H9 (cell line): Measurements from ENCODE around the gene PRSS2. TPM values are rescaled to one million over a fixed set of nuclear protein-coding genes. Genes with fewer than 3 reads are reported as not detected.

Experiments used
- DNase-seq: peaks from one replicate; pipeline ENCODE4 v3.0.0-alpha.2; 2017
- H2AFZ ChIP-seq: one replicate; pipeline ENCODE4 v1.6.1; 2013; ENCODE audit warnings: mild to moderate bottlenecking, low read length, control low read depth, moderate library complexity
- H2AK5ac ChIP-seq: 2 replicates; pipeline ENCODE4 v1.6.1; 2013; ENCODE audit warnings: low read length, control low read depth, mixed read lengths; ENCODE audit not compliant: insufficient read length
- H2BK120ac ChIP-seq: one replicate; pipeline ENCODE4 v1.6.1; 2013; ENCODE audit warnings: low read depth, mild to moderate bottlenecking, low read length, control low read depth, inconsistent platforms; ENCODE audit not compliant: poor library complexity, severe bottlenecking
- H2BK12ac ChIP-seq: 2 replicates; pipeline ENCODE4 v1.6.1; 2013; ENCODE audit warnings: low read length, control low read depth, mixed read lengths, low read depth; ENCODE audit not compliant: insufficient read length
- H2BK15ac ChIP-seq: 2 replicates; pipeline ENCODE4 v1.6.1; 2013; ENCODE audit warnings: low read depth, low read length, control low read depth
- H2BK20ac ChIP-seq: one replicate; pipeline ENCODE4 v1.6.1; 2013; ENCODE audit warnings: low read depth, mild to moderate bottlenecking, low read length, control low read depth, inconsistent platforms; ENCODE audit not compliant: poor library complexity, severe bottlenecking
- H2BK5ac ChIP-seq: 2 replicates; pipeline ENCODE4 v1.6.1; 2013; ENCODE audit warnings: low read length, control low read depth, mixed read lengths; ENCODE audit not compliant: insufficient read length
- H3K14ac ChIP-seq: 2 replicates; pipeline ENCODE4 v1.6.1; 2013; ENCODE audit warnings: low read length, control low read depth; ENCODE audit not compliant: insufficient read depth
- H3K18ac ChIP-seq: 2 replicates; pipeline ENCODE4 v1.6.1; 2013; ENCODE audit warnings: low read depth, mild to moderate bottlenecking, mixed read lengths, low read length, control low read depth; ENCODE audit not compliant: insufficient read length
- H3K23ac ChIP-seq: 2 replicates; pipeline ENCODE4 v1.6.1; 2013; ENCODE audit warnings: low read length, control low read depth, mixed read lengths, low read depth; ENCODE audit not compliant: insufficient read length
- H3K23me2 ChIP-seq: 2 replicates; pipeline ENCODE4 v1.6.1; 2013; ENCODE audit warnings: low read depth, mild to moderate bottlenecking, mixed read lengths, low read length, control low read depth; ENCODE audit not compliant: insufficient read length, poor library complexity, severe bottlenecking
- H3K27ac ChIP-seq: 2 replicates; pipeline ENCODE4 v1.5.1; 2013; ENCODE audit warnings: low read length, control low read depth, mixed read lengths, low read depth; ENCODE audit not compliant: insufficient read length
- H3K27me3 ChIP-seq: 2 replicates; pipeline ENCODE4 v1.6.1; 2013; ENCODE audit warnings: low read length, control low read depth, inconsistent platforms; ENCODE audit not compliant: insufficient read depth
- H3K4ac ChIP-seq: 2 replicates; pipeline ENCODE4 v1.6.1; 2013; ENCODE audit warnings: low read depth, mild to moderate bottlenecking, control low read depth, inconsistent platforms, low read length, moderate library complexity
- H3K4me1 ChIP-seq: 2 replicates; pipeline ENCODE4 v1.6.1; 2013; ENCODE audit warnings: low read length, control low read depth, inconsistent platforms; ENCODE audit not compliant: insufficient read depth
- H3K4me2 ChIP-seq: 2 replicates; pipeline ENCODE4 v1.6.1; 2013; ENCODE audit warnings: low read length, control low read depth, mixed read lengths; ENCODE audit not compliant: insufficient read length, insufficient read depth
- H3K56ac ChIP-seq: 2 replicates; pipeline ENCODE4 v1.6.1; 2013; ENCODE audit warnings: low read depth, mild to moderate bottlenecking, mixed read lengths, low read length, control low read depth; ENCODE audit not compliant: insufficient read length
- H3K79me1 ChIP-seq: 2 replicates; pipeline ENCODE4 v1.6.1; 2013; ENCODE audit warnings: low read depth, mild to moderate bottlenecking, moderate library complexity, low read length, control low read depth, inconsistent platforms; ENCODE audit not compliant: insufficient read depth, poor library complexity, severe bottlenecking
- H3K79me2 ChIP-seq: 2 replicates; pipeline ENCODE4 v1.6.1; 2013; ENCODE audit warnings: low read length, control low read depth, inconsistent platforms; ENCODE audit not compliant: insufficient read depth
- H3K9ac ChIP-seq: 2 replicates; pipeline ENCODE4 v1.6.1; 2013; ENCODE audit warnings: low read length, control low read depth, mixed read lengths; ENCODE audit not compliant: insufficient read length; ENCODE audit errors: extremely low read depth
- H3K9me3 ChIP-seq: one replicate; pipeline ENCODE4 v1.6.1; 2013; ENCODE audit warnings: low read depth, low read length, inconsistent platforms; ENCODE audit not compliant: control insufficient read depth
- H3T11ph ChIP-seq: one replicate; pipeline ENCODE4 v1.6.1; 2013; ENCODE audit warnings: mild to moderate bottlenecking, low read length, control low read depth, inconsistent platforms
- H4K20me1 ChIP-seq: one replicate; pipeline ENCODE4 v1.6.1; 2013; ENCODE audit not compliant: control insufficient read depth, insufficient read length, insufficient read depth
- H4K5ac ChIP-seq: 2 replicates; pipeline ENCODE4 v1.6.1; 2013; ENCODE audit warnings: low read depth, mild to moderate bottlenecking, mixed read lengths, low read length, control low read depth; ENCODE audit not compliant: insufficient read length
- H4K8ac ChIP-seq: replicated peaks from 2 replicates; pipeline ENCODE4 v1.6.1; 2013; ENCODE audit warnings: low read length, control low read depth, mixed read lengths, low read depth; ENCODE audit not compliant: insufficient read length
- H4K91ac ChIP-seq: 2 replicates; pipeline ENCODE4 v1.6.1; 2013; ENCODE audit warnings: low read depth, mild to moderate bottlenecking, moderate library complexity, mixed read lengths, low read length, control low read depth; ENCODE audit not compliant: insufficient read length
- H3K27ac Mint-ChIP-seq, 3 experiments: 2 replicates in 2 of 3; 3 replicates in 1 of 3; pipeline ENCODE4 v1.8.0; 2020 to 2021; ENCODE audit warnings: mixed read lengths in 3 of 3, mild to moderate bottlenecking in 1 of 3, moderate library complexity in 1 of 3
- H3K27me3 Mint-ChIP-seq: 2 replicates; pipeline ENCODE4 v1.8.0; 2021; ENCODE audit warnings: low read depth, mild to moderate bottlenecking, moderate library complexity, mixed read lengths
- H3K36me3 Mint-ChIP-seq, 3 experiments: 2 replicates in 2 of 3; 3 replicates in 1 of 3; pipeline ENCODE4 v1.8.0; 2020 to 2021; ENCODE audit warnings: low read depth in 3 of 3, mixed read lengths in 3 of 3; ENCODE audit not compliant: insufficient read depth in 1 of 3
- H3K4me1 Mint-ChIP-seq, 2 experiments: 2 replicates each; pipeline ENCODE4 v1.8.0; 2020; ENCODE audit warnings: mixed read lengths in 2 of 2
- H3K4me3 Mint-ChIP-seq, 2 experiments: 2 replicates in 1 of 2; 3 replicates in 1 of 2; pipeline ENCODE4 v1.8.0; 2020 to 2021; ENCODE audit warnings: mild to moderate bottlenecking in 2 of 2, mixed read lengths in 2 of 2, moderate library complexity in 1 of 2
- H3K9me3 Mint-ChIP-seq, 2 experiments: 2 replicates in 1 of 2; 3 replicates in 1 of 2; pipeline ENCODE4 v1.8.0; 2020; ENCODE audit warnings: mild to moderate bottlenecking in 2 of 2, mixed read lengths in 2 of 2, moderate library complexity in 1 of 2
- CTCF ChIP-seq: fragments of 200-600 bp; sonication (generic); conservative IDR thresholded peaks from 3 replicates; pipeline ENCODE4 v1.8.0; 2021; ENCODE audit warnings: antibody characterized with exemption, mild to moderate bottlenecking
- WGBS: extraction: QIAGEN DNeasy Blood & Tissue Kit; methylation state at CpG from one replicate; pipeline ENCODE4 v1.1.7; 2013; ENCODE audit warnings: missing lambda C conversion rate, low lambda C conversion rate, mixed read lengths; ENCODE audit not compliant: insufficient read length; ENCODE audit errors: extremely low coverage; 5-methylcytosine and 5-hydroxymethylcytosine counted together
- total RNA-seq: library from RNA; stranded (reverse); gene quantifications from 2 replicates; pipeline ENCODE4 v1.2.1, GENCODE V29; 2021

The PRSS2 gene
- total RNA-seq, 1 experiment from 2014 or later = not detected

DNA sequence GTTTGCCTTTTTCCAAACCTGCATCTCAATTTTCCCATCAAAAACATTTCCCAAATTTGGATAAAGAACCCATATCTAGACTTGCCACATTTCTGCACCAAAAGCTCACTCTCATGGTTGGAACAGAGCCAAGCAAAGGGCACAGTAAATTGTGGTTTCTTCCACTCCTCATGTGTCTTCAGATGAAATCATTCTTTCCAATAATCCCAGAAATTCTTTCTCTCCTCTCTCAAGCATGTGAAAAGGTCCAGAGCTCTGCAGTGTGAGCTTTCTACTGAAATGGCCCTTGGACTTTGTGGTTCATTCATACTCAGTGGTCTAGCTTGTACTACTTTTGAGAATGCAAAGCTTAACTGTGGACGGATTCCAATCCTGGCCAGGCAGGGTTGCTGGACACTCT is 19.8 kb downstream of the PRSS2 start:
- no peak overlapping the region for H2BK15ac ChIP-seq
- H4K20me1 ChIP-seq = no peaks in the 10 kb centered on the region
- no peak overlapping the region for H2BK12ac ChIP-seq
- no peak overlapping the region for H3T11ph ChIP-seq
- no peak overlapping the region for H2AFZ ChIP-seq
- peaks cover 9% of the 10 kb centered on the region; the same call in 1 of the 2 replicates for H3K4me1 ChIP-seq
- H3K56ac ChIP-seq = no peak overlapping the region
- peaks cover 19 to 25% of the 10 kb centered on the region in 2 experiments for H3K4me1 Mint-ChIP-seq
- no peak overlapping the region for H3K9ac ChIP-seq
- no peak overlapping the region for H4K91ac ChIP-seq
- H4K5ac ChIP-seq = no peak overlapping the region
- no peak overlapping the region for H3K4ac ChIP-seq
- no peaks in the 10 kb centered on the region for H3K79me2 ChIP-seq
- H2AK5ac ChIP-seq = no peak overlapping the region
- H3K4me3 Mint-ChIP-seq = no peak overlapping the region
- H3K18ac ChIP-seq = no peak overlapping the region
- no peak overlapping the region for H2BK120ac ChIP-seq
- no peak overlapping the region for H2BK5ac ChIP-seq
- no CpG with 5 or more reads among the region's 1 CpG for WGBS
- H3K79me1 ChIP-seq = no peaks in the 10 kb centered on the region
- no peak for DNase-seq
- no peaks in the 10 kb centered on the region for H3K9me3 ChIP-seq
- no peak overlapping the region for H3K27ac Mint-ChIP-seq
- H2BK20ac ChIP-seq = no peak overlapping the region
- H3K14ac ChIP-seq = no peak overlapping the region
- TF ChIP-seq CTCF = no peak
- no peak overlapping the region for H3K4me2 ChIP-seq
- H3K23ac ChIP-seq = no peak overlapping the region
- H3K36me3 Mint-ChIP-seq = no peaks in the 10 kb centered on the region
- no peaks in the 10 kb centered on the region for H3K9me3 Mint-ChIP-seq
- no peaks in the 10 kb centered on the region for H3K27me3 ChIP-seq
- H3K27me3 Mint-ChIP-seq = peaks cover 42% of the 10 kb centered on the region
- no peak overlapping the region for H3K27ac ChIP-seq
- no peak overlapping the region for H4K8ac ChIP-seq
- no peaks in the 10 kb centered on the region for H3K23me2 ChIP-seq
